Fibroblast of lung (primary cell): Measurements from ENCODE around the gene DUSP9. TPM values are rescaled to one million over a fixed set of nuclear protein-coding genes. Genes with fewer than 3 reads are reported as not detected.

Source experiments
- DNase-seq, 2 donors: peaks; one replicate each; pipeline versions ENCODE4 v3.0.0 to v3.0.0-alpha.2; 2010; ENCODE audit warnings: low read depth in 2 of 2
- H2AFZ ChIP-seq: 2 replicates; pipeline ENCODE4 v1.5.1; 2012; ENCODE audit warnings: low read length, control low read depth, inconsistent platforms
- H3K27ac ChIP-seq: 2 replicates; pipeline ENCODE4 v1.5.1; 2011; ENCODE audit warnings: low read length, control low read depth; ENCODE audit not compliant: insufficient read depth
- H3K27me3 ChIP-seq: 2 replicates; pipeline ENCODE4 v1.5.1; 2011; ENCODE audit warnings: mild to moderate bottlenecking, low read length; ENCODE audit not compliant: control insufficient read depth, insufficient read depth
- H3K36me3 ChIP-seq: 2 replicates; pipeline ENCODE4 v1.5.1; 2011; ENCODE audit warnings: low read length; ENCODE audit not compliant: control insufficient read depth, insufficient read depth
- H3K4me1 ChIP-seq: 2 replicates; pipeline ENCODE4 v1.5.1; 2011; ENCODE audit warnings: low read length; ENCODE audit not compliant: control insufficient read depth, insufficient read depth; ENCODE audit errors: extremely low read depth
- H3K4me2 ChIP-seq: 2 replicates; pipeline ENCODE4 v1.5.1; 2011; ENCODE audit warnings: low read length, control low read depth; ENCODE audit not compliant: insufficient read depth; ENCODE audit errors: extremely low read depth
- H3K4me3 ChIP-seq, 4 experiments: fragments of 200-600 bp in 1 of 4; sonication (generic) in 1 of 4; replicated peaks in 1 of 4; 2 replicates each; pipeline ENCODE4 v1.5.1; 2011 to 2016; ENCODE audit warnings: low read length in 4 of 4, low read depth in 3 of 4, mild to moderate bottlenecking in 3 of 4, control low read depth in 2 of 4, inconsistent platforms in 1 of 4, mixed read lengths in 1 of 4; ENCODE audit not compliant: insufficient read depth in 1 of 4; ENCODE audit errors: control extremely low read depth in 1 of 4
- H3K79me2 ChIP-seq: 2 replicates; pipeline ENCODE4 v1.5.1; 2012; ENCODE audit warnings: mild to moderate bottlenecking, low read length, inconsistent platforms; ENCODE audit not compliant: control insufficient read depth, insufficient read depth
- H3K9ac ChIP-seq: 2 replicates; pipeline ENCODE4 v1.5.1; 2011; ENCODE audit warnings: mild to moderate bottlenecking, low read length, control low read depth; ENCODE audit not compliant: insufficient read depth
- H3K9me3 ChIP-seq: 2 replicates; pipeline ENCODE4 v1.5.1; 2012; ENCODE audit warnings: low read depth, low read length; ENCODE audit not compliant: control insufficient read depth, insufficient read depth
- H4K20me1 ChIP-seq: 2 replicates; pipeline ENCODE4 v1.5.1; 2011; ENCODE audit warnings: low read length; ENCODE audit not compliant: control insufficient read depth, insufficient read depth; ENCODE audit errors: extremely low read depth
- CTCF ChIP-seq, 2 donors: IDR thresholded peaks in 1 of 2; conservative IDR thresholded peaks in 1 of 2; 1 replicate in 1 of 2; 2 replicates in 1 of 2; pipeline ENCODE4 v1.5.1; 2011 to 2012; ENCODE audit warnings: low read length in 2 of 2, control low read depth in 1 of 2, inconsistent platforms in 1 of 2, low read depth in 1 of 2, mild to moderate bottlenecking in 1 of 2
- EZH2 ChIP-seq: IDR thresholded peaks from 2 replicates; pipeline ENCODE4 v1.5.1; 2012; ENCODE audit warnings: low read length, control low read depth, mild to moderate bottlenecking; ENCODE audit errors: missing control alignments
- polyA plus RNA-seq, 2 donors: library from polyadenylated mRNA; depleted of rRNA in 1 of 2; stranded (reverse) in 1 of 2; unstranded in 1 of 2; fragments of >200 nt; gene quantifications; 2 replicates each; pipeline ENCODE4 v1.2.1, GENCODE V29; 2011 to 2012; ENCODE audit warnings: missing spikeins in 1 of 2
- total RNA-seq: library from RNA; depleted of rRNA; stranded (reverse); fragments of >200 nt; gene quantifications from 2 replicates; pipeline ENCODE4 v1.2.1, GENCODE V29; 2014

The DUSP9 gene
- total and polyA plus RNA-seq, 2 donors (not counting 1 experiment from before 2014, with no cell fraction given): not detected

DNA sequence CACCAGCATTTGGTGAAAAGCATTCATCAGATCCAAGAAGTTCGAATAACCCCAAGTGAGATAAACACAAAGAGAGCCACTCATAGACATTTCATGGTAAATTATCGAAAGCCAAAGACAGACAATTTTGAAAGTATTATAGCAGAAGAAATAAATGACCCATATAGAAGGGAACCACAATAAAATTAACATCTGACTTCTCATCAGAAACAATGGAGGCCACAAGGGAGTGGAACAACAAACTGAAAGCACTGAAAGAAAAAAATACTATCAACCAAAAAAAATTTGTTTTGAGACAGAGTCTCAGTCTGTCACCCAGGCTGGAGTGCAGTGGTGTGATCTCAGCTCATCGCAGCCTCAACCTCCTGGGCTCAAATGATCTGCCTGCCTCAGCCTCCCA, 12.3 kb downstream of the DUSP9 start:
- no peak for TF ChIP-seq EZH2
- TF ChIP-seq CTCF (conservative IDR thresholded peaks at IDR 0.05 in 1 of 2, IDR thresholded peaks at IDR 0.05 in 1 of 2; ENCODE audit: low read depth in 1 of 2, low read length in 2 of 2): no peak
- no peaks in the 10 kb centered on the region for H3K79me2 ChIP-seq
- H3K4me3 ChIP-seq: no peak overlapping the region
- H3K36me3 ChIP-seq: no peaks in the 10 kb centered on the region
- H3K9me3 ChIP-seq: no peaks in the 10 kb centered on the region
- no peaks in the 10 kb centered on the region for H4K20me1 ChIP-seq
- H3K27ac ChIP-seq: no peak overlapping the region
- H3K4me1 ChIP-seq: no peaks in the 10 kb centered on the region
- no peak overlapping the region for H2AFZ ChIP-seq
- H3K9ac ChIP-seq: no peak overlapping the region
- H3K4me2 ChIP-seq: no peak overlapping the region
- H3K27me3 ChIP-seq: no peaks in the 10 kb centered on the region
- DNase-seq: no peak

DNA sequence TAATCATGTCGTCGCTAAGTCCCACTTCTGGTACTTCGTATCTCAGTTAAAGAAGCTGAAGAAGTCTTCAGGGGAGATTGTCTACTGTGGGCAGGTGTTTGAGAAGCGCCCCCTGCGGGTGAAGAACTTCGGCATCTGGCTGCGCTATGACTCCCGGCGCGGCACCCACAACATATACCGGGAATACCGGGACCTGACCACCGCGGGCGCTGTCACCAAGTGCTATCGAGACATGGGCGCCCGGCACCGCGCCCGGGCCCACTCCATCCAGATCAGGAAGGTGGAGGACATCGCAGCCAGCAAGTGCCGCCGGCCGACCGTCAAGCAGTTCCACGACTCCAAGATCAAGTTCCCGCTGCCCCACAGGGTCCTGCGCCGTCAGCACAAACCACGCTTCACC, 15.3 kb downstream of the DUSP9 start:
- Histone ChIP-seq H3K4me1 (no peaks in the 10 kb centered on the region), H4K20me1 (no peaks in the 10 kb centered on the region), H3K79me2 (no peaks in the 10 kb centered on the region), H3K27me3 (no peaks in the 10 kb centered on the region), H3K9me3 (no peaks in the 10 kb centered on the region), H3K4me3 (no peak overlapping the region), H3K27ac (no peak overlapping the region), H3K36me3 (no peaks in the 10 kb centered on the region), H3K9ac (no peak overlapping the region), H3K4me2 (no peak overlapping the region), H2AFZ (no peak overlapping the region)
- TF ChIP-seq EZH2 (peak; percentile 44), CTCF (conservative IDR thresholded peaks at IDR 0.05 in 1 of 2, IDR thresholded peaks at IDR 0.05 in 1 of 2; ENCODE audit: low read depth in 1 of 2, low read length in 2 of 2) (peak; percentile 24 to 33)
- DNase-seq: peak in 1 of 2 donors; percentile 12

DNA sequence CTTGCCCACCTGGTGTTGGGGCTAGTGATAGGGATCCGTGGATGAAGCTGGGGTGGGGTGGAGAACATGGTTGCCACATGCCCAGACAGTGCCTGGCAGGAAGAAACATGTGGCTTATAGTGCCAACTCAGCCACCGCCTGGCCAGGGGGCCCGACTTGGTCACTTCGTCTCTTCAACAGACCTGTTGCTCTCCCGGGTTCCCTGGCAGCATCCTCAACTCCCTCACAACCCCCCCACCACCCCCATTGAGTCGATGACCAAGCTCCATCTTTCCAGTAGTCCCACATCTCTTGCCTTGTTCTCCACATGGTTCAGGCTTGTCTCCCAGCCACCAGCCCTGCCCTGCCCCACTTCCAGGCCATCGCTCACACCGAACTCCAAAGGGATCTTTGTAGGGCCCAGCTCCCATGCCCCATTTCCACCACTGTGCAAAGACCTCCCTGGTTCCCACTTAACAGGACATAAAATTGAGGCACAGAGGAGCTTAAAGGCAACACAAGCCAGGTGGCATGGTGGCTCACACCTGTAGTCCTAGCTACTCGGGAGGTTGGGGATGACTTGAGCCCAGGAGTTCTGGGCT, 18.8 kb downstream of the DUSP9 start:
- no peak for DNase-seq
- Histone ChIP-seq H3K4me2 (no peak overlapping the region), H3K4me1 (no peaks in the 10 kb centered on the region), H3K27me3 (no peaks in the 10 kb centered on the region), H3K36me3 (no peaks in the 10 kb centered on the region), H3K9ac (no peak overlapping the region), H2AFZ (no peak overlapping the region), H4K20me1 (no peaks in the 10 kb centered on the region), H3K4me3 (no peak overlapping the region), H3K79me2 (no peaks in the 10 kb centered on the region), H3K27ac (no peak overlapping the region), H3K9me3 (no peaks in the 10 kb centered on the region)
- no peak for TF ChIP-seq CTCF (conservative IDR thresholded peaks at IDR 0.05 in 1 of 2, IDR thresholded peaks at IDR 0.05 in 1 of 2; ENCODE audit: low read depth in 1 of 2, low read length in 2 of 2)
- TF ChIP-seq EZH2: no peak
